Calu3 (cell line): ENCODE measurements around the gene TNS1. TPM values are rescaled to one million over a fixed set of nuclear protein-coding genes. Genes with fewer than 3 reads are reported as not detected.

ENCODE experiments used
- BruUV-seq: library from RNA; stranded (reverse); fragments of 400-500 nt; replicated peaks from 2 replicates; lab custom pipeline; 2021; lab: Mats Ljungman, UMichigan
- CTCF ChIA-PET: fragments of 300-600 bp; sonication (Branson Sonifier 250); formaldehyde crosslinking; loops from one replicate; lab custom pipeline; 2022; ENCODE audit warnings: antibody characterized with exemption; lab: Charles Lee
- DNase-seq: peaks from one replicate; pipeline ENCODE4 v3.0.0; 2022
- H3K27ac Mint-ChIP-seq: one replicate; pipeline ENCODE4 v1.8.0; 2022; ENCODE audit warnings: mixed read lengths; ENCODE audit not compliant: unreplicated experiment
- H3K27me3 Mint-ChIP-seq: one replicate; pipeline ENCODE4 v1.8.0; 2022; ENCODE audit warnings: mixed read lengths; ENCODE audit not compliant: unreplicated experiment
- H3K36me3 Mint-ChIP-seq: one replicate; pipeline ENCODE4 v1.8.0; 2022; ENCODE audit warnings: mild to moderate bottlenecking, moderate library complexity, mixed read lengths; ENCODE audit not compliant: insufficient read depth, unreplicated experiment
- H3K4me1 Mint-ChIP-seq: one replicate; pipeline ENCODE4 v1.8.0; 2022; ENCODE audit warnings: mild to moderate bottlenecking, low read depth, mixed read lengths; ENCODE audit not compliant: unreplicated experiment
- H3K4me3 Mint-ChIP-seq: one replicate; pipeline ENCODE4 v1.8.0; 2022; ENCODE audit warnings: mild to moderate bottlenecking, low read depth, moderate library complexity, mixed read lengths; ENCODE audit not compliant: unreplicated experiment
- H3K9me3 Mint-ChIP-seq: one replicate; pipeline ENCODE4 v1.8.0; 2022; ENCODE audit warnings: low read depth, mixed read lengths; ENCODE audit not compliant: unreplicated experiment
- CTCF ChIP-seq: fragments of 200-600 bp; IDR thresholded peaks from one replicate; pipeline ENCODE4 v1.8.0; 2022; ENCODE audit warnings: antibody characterized with exemption; ENCODE audit not compliant: unreplicated experiment
- intact Hi-C: fragments of 100-400 bp; cut with micrococcal nuclease; formaldehyde crosslinking; loops from one replicate; pipeline ENCODE4 v1.10.0; 2022; ENCODE audit not compliant: unreplicated experiment
- total RNA-seq: library from RNA; stranded (reverse); gene quantifications from 2 replicates; pipeline ENCODE4 v1.2.3, GENCODE V29; 2022

The TNS1 gene
- total RNA-seq, 1 experiment from 2014 or later, result 2.2 TPM

- no peak for TF ChIP-seq CTCF
- Mint-ChIP-seq H3K4me1 (no peaks in the 10 kb centered on the region), H3K36me3 (no peaks in the 10 kb centered on the region), H3K9me3 (no peaks in the 10 kb centered on the region), H3K27me3 (peaks cover 19% of the 10 kb centered on the region), H3K4me3 (no peak overlapping the region), H3K27ac (no peak overlapping the region)
- no TSS peak for BruUV-seq
- DNase-seq, result no peak
- CTCF ChIA-PET, result no interaction called here
- intact Hi-C loops, result no loop called here
Measured at GRCh38 chr2:218028189-218028495, 25.3 kb upstream of the TNS1 start.

- Mint-ChIP-seq H3K4me1 (no peaks in the 10 kb centered on the region), H3K36me3 (no peaks in the 10 kb centered on the region), H3K27ac (no peak overlapping the region), H3K9me3 (no peaks in the 10 kb centered on the region), H3K4me3 (no peak overlapping the region), H3K27me3 (peaks cover 19% of the 10 kb centered on the region)
- CTCF ChIA-PET, result no interaction called here
- DNase-seq, result no peak
- TF ChIP-seq CTCF, result no peak
- intact Hi-C loops, result no loop called here
- no TSS peak for BruUV-seq
Measured at GRCh38 chr2:218027426-218028188, 24.8 kb upstream of the TNS1 start.

- H3K9me3 Mint-ChIP-seq, result no peaks in the 10 kb centered on the region
- H3K36me3 Mint-ChIP-seq, result no peaks in the 10 kb centered on the region
- H3K27ac Mint-ChIP-seq, result no peak overlapping the region
- DNase-seq, result no peak
- no TSS peak for BruUV-seq
- intact Hi-C loops, result no loop called here
- CTCF ChIA-PET, result no interaction called here
- no peaks in the 10 kb centered on the region for H3K4me1 Mint-ChIP-seq
- no peak for TF ChIP-seq CTCF
- H3K27me3 Mint-ChIP-seq, result peaks cover 19% of the 10 kb centered on the region
- H3K4me3 Mint-ChIP-seq, result no peak overlapping the region
Measured at GRCh38 chr2:218026676-218027425, 24.1 kb upstream of the TNS1 start.

- CTCF ChIA-PET, result no interaction called here
- H3K9me3 Mint-ChIP-seq, result no peaks in the 10 kb centered on the region
- peaks cover 21% of the 10 kb centered on the region for H3K27me3 Mint-ChIP-seq
- H3K4me1 Mint-ChIP-seq, result no peaks in the 10 kb centered on the region
- no peak overlapping the region for H3K4me3 Mint-ChIP-seq
- no TSS peak for BruUV-seq
- H3K36me3 Mint-ChIP-seq, result no peaks in the 10 kb centered on the region
- intact Hi-C loops, result no loop called here
- TF ChIP-seq CTCF, result no peak
- no peak overlapping the region for H3K27ac Mint-ChIP-seq
- DNase-seq, result no peak
Measured at GRCh38 chr2:218026244-218026643, 23.4 kb upstream of the TNS1 start.
